ENCODE data around the gene UBE2U. TPM values are rescaled to one million over a fixed set of nuclear protein-coding genes. Genes with fewer than 3 reads are reported as not detected.
"Not testable (repeated sequence)": the region's sequence is repeated elsewhere in the genome, so short reads cannot be mapped to it uniquely, and the experiment has no call there.

Gene UBE2U
- total RNA-seq, 1 experiment from 2014 or later, result not detected

DNA sequence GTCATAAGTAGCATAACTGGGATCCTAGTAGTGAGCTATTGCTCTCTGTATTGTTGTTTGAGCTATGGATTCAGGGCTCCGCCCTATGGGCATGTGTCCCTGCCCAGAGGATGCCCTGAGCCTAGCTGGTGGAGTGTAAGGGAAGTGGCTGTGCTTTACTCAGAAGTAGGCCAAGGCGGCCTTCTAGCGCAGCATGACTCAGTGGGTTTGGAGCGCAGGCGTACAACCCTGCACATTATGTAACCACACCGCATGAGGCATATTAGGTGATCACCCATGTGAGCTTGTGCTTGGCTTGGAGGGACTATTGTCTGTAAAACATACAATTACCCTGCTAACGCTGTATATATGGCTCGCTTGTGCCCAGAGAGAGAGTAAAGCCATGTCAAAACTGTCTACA, 11.1 kb upstream of the UBE2U start:
- no peak for DNase-seq (ENCODE audit: low read depth)

- no peak for DNase-seq (ENCODE audit: low read depth)
Measured at GRCh38 chr1:64194168-64195080, 9.0 kb upstream of the UBE2U start.

- DNase-seq (ENCODE audit: low read depth), result no peak
Measured at GRCh38 chr1:64195081-64195395, 8.4 kb upstream of the UBE2U start.

DNA sequence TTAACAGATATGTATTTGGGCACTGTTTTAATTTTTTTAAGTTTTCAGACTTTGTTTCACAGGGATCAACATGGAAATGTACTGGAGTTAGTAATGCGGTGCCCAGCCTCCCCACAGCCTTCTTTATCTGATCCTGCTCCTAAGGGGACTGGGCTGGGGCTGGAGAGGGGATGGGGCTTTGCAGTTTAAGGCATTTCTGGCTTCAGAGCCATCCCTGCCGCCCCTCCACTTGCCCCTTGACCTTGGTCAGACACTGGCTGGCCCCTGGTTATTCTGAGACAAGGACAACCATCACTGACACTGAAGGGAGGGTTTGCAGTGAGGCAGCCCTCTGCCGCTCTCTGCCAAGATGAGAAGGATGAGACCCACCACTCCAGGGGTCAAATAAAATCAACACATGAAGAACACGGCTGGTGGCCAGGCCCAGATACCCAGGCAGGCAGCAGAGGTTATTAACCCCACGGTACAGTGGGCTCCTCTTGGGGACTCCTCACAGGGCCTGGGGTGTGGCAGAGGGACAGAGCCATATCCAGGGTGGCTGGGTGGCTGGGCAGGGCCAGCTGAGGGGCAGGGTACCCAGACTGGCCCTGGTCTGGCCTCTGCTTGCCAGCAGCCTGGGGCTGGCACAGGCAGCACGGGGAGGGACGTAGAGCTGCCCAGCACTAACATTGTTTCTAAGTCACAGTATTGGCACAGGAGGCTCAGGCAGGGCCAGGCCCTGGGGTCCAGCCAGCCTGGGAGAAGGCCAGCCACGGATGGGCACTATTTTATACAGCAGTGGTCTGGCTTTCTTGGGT, 7.2 kb upstream of the UBE2U start:
- no peak for DNase-seq (ENCODE audit: low read depth)

DNA sequence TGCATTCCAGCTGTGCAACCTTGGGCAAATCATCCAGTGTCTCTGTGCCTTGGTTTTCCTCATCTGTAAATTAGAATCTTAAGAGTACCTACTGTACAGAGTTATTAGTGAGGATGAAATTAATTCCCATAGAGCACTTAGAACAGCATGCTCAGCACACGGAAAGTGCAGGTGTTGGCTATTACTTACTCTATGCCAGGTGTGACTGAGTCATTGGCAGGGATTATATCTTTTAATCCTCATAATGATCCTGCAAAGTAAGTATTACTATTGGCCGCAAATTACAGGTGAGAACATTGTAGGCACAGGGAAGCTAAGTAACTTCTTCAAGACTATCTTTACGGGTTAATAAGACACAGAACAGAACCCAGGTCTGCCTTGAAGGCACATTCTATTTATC, 6.3 kb upstream of the UBE2U start:
- no peak for DNase-seq (ENCODE audit: low read depth)

GRCh38 chr1:64199154-64199553, 4.3 kb upstream of the UBE2U start:
- DNase-seq (ENCODE audit: low read depth), result peak; percentile 10

GRCh38 chr1:64200064-64200463, 3.4 kb upstream of the UBE2U start:
- no peak for DNase-seq (ENCODE audit: low read depth)

DNA sequence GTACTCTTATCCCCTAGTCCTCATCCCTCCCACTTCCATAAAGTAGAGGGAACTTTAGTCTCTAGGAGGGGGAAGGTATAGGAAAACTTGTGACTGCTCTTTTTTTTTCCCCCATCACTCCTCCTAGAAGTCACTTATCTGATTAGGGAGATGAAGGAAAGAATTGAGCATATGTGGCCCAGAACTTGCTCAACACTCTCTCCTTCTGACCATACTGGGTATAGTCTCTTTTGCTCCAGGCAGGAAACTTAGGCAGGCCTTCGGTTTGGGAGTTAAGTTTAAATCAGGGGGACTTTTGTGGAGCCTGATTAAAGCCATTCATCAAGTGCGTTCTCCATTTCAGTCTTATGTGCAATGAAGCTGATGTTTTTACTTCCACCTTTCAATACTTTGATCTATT, 5.8 kb downstream of the UBE2U start:
- peak; percentile 10 for DNase-seq (ENCODE audit: low read depth)

DNA sequence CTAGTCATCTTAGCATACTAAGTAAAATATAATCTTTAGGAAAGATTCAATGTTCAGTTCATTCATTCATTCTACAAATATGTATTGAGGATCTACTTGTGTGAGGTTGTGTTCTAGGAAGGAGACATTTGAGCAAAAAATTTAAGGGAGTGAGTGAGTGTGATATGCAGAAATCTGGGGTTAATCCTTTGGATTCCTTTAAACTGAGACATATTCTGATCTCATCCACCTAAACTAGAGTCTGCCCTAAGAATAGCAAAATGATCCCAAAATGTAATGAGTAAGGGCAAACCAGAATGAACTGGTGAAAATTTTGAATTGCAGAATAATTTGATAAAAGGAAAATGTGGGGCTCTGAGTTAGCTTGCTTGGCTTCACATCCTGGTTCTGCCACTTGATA, 8.6 kb downstream of the UBE2U start:
- peak; percentile 62 for DNase-seq (ENCODE audit: low read depth)

- peak; percentile 48 for DNase-seq (ENCODE audit: low read depth)
Measured at GRCh38 chr1:64215576-64215975, 12.2 kb downstream of the UBE2U start.

- no peak for DNase-seq (ENCODE audit: low read depth)
Measured at GRCh38 chr1:64220241-64220640, 16.8 kb downstream of the UBE2U start.

DNA sequence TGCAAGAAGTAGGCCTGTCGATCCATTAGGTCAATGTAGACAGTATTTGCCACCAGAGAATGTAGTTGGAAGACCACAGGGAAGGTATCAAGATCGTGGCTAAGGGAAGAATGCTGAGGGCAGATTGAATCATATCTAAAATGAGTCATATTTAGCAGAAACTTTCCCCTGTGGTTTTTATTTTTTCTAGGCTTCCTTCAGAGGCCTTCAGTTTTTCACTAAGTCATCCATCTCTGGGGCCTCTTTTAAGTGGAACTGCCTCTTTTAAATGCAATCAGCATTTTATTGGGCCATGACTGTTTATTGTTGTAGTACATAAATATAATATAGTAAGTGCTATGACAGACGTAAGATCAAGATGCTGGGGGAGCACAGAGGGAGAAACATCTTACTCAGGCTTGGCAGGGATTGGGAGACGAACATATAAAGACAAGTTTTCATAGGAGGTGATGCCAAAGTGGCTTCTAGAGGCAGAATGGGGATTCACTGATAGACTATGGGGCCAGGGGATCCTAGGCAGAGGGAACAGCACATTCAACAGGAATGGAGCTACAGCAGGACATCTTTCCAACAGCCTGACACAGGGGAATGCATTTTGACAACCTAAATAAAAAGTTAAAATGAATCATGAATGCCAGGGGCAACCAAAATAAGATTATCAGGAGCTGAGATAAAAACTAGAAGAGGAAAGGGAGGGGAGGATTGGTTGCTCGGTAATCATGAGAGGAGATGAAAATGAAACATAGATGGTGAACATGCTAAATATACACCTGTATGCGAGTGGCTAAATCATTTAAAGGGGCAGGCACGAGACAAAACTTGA, 20.1 kb downstream of the UBE2U start:
- peak; percentile 93 for DNase-seq (ENCODE audit: low read depth)

- not testable (repeated sequence) for DNase-seq (ENCODE audit: low read depth)
Measured at GRCh38 chr1:64224236-64224635, 20.8 kb downstream of the UBE2U start.

DNA sequence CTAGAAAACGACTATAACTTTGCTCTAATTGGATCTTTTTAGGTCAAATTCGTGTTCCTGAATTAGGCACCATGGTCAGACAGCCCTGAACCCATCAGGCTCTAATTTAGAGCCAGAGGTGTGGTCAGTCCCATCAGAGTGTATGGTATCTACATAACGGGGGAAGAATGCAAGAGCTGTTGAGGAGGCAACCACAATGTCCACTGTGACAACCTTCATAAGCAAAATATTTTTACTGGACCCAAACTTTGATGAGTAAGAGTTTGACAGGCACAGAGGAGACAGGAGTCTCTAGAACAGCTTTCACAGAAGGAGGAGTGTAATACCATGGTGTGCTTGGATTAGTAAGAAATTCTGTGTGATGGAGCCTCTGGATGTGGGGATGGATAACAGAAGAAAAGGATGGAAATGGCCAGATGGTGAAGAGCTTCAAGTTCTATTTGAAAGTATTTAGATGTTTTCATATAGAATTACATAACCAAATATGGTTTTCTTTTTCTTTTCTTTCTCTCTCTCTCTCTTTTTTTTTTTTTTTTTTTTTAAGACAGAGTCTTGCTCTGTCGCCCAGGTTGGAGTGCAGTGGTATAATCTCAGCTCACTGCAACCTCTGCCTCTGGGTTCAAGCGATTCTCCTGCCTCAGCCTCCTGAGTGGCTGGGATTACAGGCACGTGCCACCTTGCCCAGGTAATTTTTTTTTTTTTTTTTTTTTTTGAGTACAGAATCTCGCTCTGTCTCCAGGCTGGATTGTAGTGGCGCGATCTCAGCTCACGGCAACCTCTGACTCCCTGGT, 24.9 kb downstream of the UBE2U start:
- peak; percentile 81 for DNase-seq (ENCODE audit: low read depth)

DNA sequence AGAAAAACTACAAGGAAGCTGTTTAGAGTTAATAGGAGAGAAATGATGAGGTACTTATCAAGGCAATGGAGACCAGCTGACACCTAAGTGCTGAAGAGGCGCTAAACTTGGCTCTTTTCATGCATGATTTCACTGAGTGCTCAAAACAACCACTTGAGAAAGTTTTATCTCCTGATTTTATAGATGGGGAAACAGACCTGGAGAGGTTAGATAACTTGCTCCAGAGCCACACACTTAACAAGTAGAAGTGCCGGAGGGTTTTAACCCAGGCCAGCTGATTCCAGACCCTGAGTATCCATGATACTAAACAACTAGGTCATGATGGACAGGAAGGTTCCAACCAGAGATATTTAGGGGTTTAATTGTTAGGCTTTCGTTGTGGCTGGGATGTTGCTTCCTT, 25.9 kb downstream of the UBE2U start:
- no peak for DNase-seq (ENCODE audit: low read depth)

- no peak for DNase-seq (ENCODE audit: low read depth)
Measured at GRCh38 chr1:64231153-64231552, 27.7 kb downstream of the UBE2U start.

DNA sequence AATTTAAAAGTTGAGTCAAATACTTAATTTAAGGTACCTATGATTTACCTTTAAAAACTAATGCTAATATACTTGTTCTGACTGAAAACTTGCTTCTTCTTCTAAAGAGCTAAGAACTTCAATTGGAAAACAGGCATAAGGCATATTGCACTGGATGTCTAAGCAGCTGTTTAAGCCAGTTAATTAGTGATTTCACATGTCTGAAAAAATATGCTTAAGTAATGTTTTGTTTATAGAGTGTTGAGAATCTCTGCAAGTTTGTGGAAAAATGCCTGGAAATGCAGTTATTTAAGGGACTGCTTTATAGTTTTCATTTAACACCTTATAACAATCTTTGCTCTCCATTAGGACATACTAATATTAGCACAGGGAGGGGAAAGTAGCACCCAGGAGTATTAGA, 28.2 kb downstream of the UBE2U start:
- no peak for DNase-seq (ENCODE audit: low read depth)

DNA sequence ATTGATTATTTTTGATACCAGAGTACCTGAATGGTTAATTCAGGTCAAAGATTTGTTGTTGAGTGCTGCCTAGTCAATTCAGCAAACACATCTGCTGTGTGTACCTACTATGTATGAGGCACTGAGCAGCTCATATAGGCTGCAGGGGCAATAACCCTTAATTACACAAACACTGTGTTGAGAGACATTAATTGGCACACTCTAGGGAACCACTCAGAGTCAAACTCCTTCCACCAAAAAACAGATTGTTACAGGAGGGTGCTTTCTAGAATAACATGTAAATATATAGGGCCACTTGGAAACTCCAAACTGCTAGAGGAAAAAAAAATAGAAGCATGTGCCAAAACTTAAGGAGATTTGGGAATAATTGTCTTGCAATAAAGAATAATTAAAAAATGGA, 31.3 kb downstream of the UBE2U start:
- no peak for DNase-seq (ENCODE audit: low read depth)

GRCh38 chr1:64235181-64235580, 31.8 kb downstream of the UBE2U start:
- DNase-seq (ENCODE audit: low read depth), result no peak

- no peak for DNase-seq (ENCODE audit: low read depth)
Measured at GRCh38 chr1:64235910-64236309, 32.5 kb downstream of the UBE2U start.

DNA sequence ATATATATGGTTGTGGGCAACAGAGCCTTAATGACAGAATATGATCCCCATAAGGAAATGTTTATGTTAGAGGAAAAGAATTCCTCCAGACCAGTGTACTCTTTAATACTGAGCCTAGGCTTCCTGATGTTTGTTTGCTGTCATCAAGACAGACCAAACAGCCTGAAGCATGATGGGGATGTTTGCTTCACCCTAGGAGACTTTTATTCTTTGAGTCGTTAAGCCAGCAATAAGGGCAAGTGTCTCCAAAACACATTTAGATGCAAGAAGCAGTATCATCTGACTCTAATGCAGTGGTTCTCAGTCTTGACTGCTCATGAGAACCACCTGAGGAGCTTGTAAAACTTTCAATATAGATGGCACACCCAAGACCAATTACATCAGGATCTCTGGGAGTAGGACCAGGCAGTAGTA, 33.1 kb downstream of the UBE2U start:
- DNase-seq (ENCODE audit: low read depth), result no peak
